ENCODE data around the gene NELFB. TPM values are rescaled to one million over a fixed set of nuclear protein-coding genes. Genes with fewer than 3 reads are reported as not detected.

NELFB gene
- total RNA-seq, 1 donor from 2014 or later = 47.7 TPM

DNA sequence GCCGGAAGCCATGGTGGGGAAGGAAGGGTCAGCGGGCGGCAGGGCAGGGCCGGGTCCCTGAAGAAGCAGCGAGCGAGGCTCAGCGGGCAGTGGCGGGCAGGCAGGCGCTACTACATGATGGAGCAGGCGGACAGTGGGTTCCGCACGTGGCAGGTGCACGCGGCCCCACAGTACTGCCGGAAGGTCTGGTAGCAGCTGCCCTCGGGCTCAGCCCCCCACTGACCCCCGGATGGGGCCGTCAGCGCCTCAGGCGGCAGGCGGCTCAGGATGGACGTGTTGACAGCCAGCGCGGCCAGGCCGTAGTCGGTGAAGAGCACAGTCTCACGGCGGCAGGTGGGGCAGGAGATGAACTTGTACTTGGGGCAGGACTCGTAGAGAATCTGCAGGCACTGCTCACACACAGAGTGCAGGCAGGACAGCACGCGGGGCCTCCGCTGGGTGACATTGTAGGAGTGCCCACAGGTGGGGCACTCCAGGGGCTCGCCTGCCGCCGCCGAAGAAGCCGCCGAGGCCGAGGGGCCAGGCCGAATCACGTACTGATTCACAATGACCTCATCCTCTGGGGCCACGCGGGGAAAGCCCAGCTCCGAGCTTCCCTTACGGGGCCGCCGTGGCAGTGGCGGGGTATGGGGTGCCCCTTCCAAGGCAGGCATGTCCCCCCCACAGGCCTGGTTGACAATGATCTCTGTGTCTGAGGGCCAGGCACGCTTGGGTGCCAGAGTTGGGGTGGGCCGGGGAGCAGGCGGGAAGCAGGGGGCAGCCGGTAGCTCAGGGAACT lies 34.6 kb upstream of the NELFB start:
- DNase-seq (ENCODE audit: low read depth) = no peak
- TF ChIP-seq, protein P1, sequence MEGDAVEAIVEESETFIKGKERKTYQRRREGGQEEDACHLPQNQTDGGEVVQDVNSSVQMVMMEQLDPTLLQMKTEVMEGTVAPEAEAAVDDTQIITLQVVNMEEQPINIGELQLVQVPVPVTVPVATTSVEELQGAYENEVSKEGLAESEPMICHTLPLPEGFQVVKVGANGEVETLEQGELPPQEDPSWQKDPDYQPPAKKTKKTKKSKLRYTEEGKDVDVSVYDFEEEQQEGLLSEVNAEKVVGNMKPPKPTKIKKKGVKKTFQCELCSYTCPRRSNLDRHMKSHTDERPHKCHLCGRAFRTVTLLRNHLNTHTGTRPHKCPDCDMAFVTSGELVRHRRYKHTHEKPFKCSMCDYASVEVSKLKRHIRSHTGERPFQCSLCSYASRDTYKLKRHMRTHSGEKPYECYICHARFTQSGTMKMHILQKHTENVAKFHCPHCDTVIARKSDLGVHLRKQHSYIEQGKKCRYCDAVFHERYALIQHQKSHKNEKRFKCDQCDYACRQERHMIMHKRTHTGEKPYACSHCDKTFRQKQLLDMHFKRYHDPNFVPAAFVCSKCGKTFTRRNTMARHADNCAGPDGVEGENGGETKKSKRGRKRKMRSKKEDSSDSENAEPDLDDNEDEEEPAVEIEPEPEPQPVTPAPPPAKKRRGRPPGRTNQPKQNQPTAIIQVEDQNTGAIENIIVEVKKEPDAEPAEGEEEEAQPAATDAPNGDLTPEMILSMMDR (conservative IDR thresholded peaks at IDR 0.05; ENCODE audit: low read depth, low read length) = no peak
- H3K4me3 ChIP-seq (ENCODE audit: low read depth, low read length) = no peak overlapping the region

DNA sequence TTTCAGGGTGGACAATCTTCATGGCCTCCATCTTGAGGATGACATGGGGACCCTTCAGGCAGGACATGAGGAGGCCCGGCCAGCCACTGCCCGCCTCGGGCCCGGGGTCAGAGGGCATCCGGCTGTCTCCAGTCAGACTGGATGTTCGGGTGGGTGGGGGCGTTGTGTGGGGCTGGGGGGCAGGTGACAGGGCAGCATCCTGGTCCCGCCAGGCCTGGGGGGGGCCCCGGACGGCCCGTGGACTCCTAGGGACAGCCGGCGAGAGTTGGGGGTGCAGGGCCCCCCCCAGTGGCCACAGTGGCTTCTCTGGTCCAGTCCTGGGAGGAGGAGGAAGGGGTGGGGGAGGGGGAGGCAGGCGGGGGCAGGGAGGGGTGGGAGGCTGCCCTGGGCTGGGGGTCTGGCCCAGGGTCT lies 34.0 kb upstream of the NELFB start:
- TF ChIP-seq, protein P1 (conservative IDR thresholded peaks at IDR 0.05; ENCODE audit: low read depth, low read length) = no peak
- no peak for DNase-seq (ENCODE audit: low read depth)
- no peak overlapping the region for H3K4me3 ChIP-seq (ENCODE audit: low read depth, low read length)

DNA sequence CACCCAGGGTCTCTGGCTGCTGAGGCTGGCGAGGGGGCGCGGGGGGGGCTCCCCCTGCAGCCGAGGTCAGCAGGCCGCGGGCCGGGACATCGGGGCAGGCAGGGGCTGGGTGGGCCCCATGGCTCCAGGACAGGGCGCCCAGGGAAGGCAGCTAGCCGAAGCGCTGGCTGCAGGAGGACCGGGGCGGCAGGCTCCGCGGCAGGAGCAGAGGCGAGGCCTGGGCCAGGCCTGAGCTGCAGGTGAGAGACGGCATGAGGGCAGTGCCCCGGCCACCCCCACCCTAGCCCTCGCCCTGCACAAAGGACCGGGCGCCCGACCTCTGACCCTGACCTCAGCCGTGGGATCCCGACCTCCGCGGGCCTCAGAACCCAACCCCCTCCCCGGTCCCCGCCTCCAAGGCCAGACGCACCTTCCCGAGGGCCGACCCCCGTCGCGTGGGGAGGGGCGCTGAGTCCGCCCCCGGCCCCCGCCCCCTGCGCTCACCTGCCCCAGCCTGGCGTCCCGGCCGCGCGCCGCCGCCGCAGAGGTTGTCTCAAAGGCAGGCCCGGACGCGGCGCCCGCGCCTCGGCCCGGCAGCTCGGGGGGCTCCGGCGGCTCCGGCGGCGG lies 33.5 kb upstream of the NELFB start:
- TF ChIP-seq, protein P1 (conservative IDR thresholded peaks at IDR 0.05; ENCODE audit: low read depth, low read length) = no peak
- H3K4me3 ChIP-seq (ENCODE audit: low read depth, low read length) = peak overlapping the region; percentile 52
- DNase-seq (ENCODE audit: low read depth) = no peak

DNA sequence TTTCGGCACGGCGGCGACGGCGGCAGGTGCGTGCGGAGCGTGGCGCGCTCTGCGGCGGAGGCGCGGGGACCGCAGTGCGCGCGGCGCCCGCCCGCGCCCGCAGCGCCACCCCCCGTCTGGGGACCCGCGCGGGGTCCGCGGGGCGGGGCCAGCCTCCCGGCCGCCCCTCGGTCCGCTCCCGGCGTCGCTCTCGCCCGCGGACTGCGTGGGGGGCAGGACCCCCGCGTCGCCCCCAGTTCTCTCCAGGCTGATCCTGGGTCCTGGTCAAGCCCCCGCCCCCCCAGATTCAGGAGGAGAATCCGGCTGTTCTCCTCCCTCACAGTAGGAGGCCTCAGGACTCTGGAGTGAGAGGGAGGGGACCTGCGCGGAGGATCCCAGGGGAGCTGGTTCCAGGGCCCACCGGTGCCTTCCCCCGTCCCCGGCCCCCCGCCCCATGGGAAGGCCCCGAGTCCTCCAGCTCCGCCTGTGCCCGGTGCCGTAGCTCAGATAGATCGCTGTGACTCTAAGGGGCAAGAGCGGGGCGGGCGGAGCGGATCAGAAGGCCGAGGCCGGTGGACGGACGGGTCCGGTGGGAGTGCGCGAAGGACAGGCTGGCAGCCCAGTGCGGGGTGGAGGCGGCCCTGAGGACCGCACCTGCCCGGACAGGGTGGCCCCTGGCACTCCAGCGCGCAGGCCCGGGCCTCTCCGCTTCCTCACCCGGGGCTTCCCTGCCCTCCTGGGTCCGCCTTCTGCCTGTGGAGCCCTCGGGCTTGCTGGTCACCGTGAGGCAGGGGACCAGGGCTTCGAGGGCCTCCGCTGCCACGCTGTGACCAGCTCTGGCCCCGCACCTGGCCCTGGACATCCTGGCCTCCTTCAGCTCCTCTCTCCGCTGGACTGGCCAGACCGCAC lies 32.7 kb upstream of the NELFB start, which contains the start of gene RNF208:
TSS of gene RNF208 (minus strand) at position 51 of the 888 bp plus-strand sequence. CDS start 1,028 bp downstream, outside the sequence.
- no peak for DNase-seq (ENCODE audit: low read depth)
- peak within 1 kb of the TSS; percentile 91 for H3K4me3 ChIP-seq (ENCODE audit: low read depth, low read length)
- TF ChIP-seq, protein P1 (conservative IDR thresholded peaks at IDR 0.05; ENCODE audit: low read depth, low read length) = no peak

DNA sequence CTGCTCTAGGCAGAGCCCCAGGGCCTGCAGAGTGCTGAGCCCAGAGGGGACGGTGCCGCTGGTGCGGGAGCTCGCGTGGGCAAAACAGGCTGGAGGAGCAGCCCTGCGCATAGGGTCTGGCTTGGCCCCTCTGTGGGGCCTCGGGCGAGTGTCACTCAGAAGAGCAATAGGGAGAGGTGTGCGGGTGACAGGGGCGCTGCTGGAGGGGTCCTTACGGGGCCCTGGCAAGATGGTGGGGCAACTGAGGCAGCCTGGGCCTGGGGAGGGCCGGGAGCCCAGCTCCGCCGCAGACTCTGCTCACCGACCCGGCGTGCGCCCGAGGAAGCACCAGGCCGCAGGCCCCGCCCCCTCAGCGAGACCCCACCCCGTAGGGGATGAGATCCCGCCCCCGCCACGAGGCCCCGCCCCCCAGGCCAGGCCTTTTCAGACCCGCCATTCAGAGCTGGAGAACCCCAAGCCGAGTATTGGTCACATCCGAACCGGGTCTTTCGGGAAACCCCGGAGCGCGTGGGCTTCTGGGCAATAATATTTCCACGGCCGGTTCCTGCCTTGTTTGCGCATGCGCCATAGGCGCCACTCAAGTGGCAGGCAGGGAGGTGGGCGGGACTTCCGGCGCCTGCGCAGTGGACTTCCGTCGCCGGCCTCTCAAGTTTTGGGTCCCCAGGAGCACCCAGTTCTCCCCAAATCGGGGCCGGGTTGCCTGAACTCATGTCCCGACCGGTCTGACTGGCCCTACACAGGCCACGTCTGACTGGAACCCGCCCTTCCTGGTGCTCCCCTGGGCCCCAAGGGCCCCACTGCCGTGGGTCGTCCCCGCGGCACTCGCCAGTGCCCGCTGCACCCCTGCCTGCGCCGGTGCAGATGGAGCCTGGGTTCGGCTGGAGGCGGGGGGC lies 31.8 kb upstream of the NELFB start:
- DNase-seq (ENCODE audit: low read depth) = peak; percentile 80
- peak overlapping the region; percentile 91 for H3K4me3 ChIP-seq (ENCODE audit: low read depth, low read length)
- TF ChIP-seq, protein P1 (conservative IDR thresholded peaks at IDR 0.05; ENCODE audit: low read depth, low read length) = no peak
